KMS-11 (cell line): ENCODE results near the gene VASP.

Source experiments
- H2AFZ ChIP-seq: fragments of 200-600 bp; sonication (generic); 2 replicates; pipeline ENCODE4 v1.6.1; 2016; ENCODE audit warnings: antibody characterized with exemption, mixed run types, low read depth
- H3K27ac ChIP-seq: fragments of 200-600 bp; sonication (generic); 2 replicates; pipeline ENCODE4 v1.6.1; 2016; ENCODE audit warnings: mild to moderate bottlenecking, mixed run types
- H3K27me3 ChIP-seq: fragments of 200-600 bp; sonication (generic); 2 replicates; pipeline ENCODE4 v1.6.1; 2017; ENCODE audit warnings: mild to moderate bottlenecking, low read depth, mixed run types, moderate library complexity; ENCODE audit not compliant: insufficient read depth
- H3K36me3 ChIP-seq: fragments of 200-600 bp; sonication (generic); 2 replicates; pipeline ENCODE4 v1.6.1; 2017; ENCODE audit warnings: mild to moderate bottlenecking, mixed run types; ENCODE audit not compliant: insufficient read depth
- H3K4me1 ChIP-seq: fragments of 200-600 bp; sonication (generic); 2 replicates; pipeline ENCODE4 v1.6.1; 2016; ENCODE audit warnings: mild to moderate bottlenecking, low read depth, mixed run types; ENCODE audit not compliant: poor library complexity, severe bottlenecking
- H3K4me2 ChIP-seq: fragments of 200-600 bp; sonication (generic); 2 replicates; pipeline ENCODE4 v1.7.0; 2016; ENCODE audit warnings: mild to moderate bottlenecking, mixed run types
- H3K4me3 ChIP-seq: fragments of 200-600 bp; sonication (generic); IDR thresholded peaks from 2 replicates; pipeline ENCODE4 v1.6.1; 2017; ENCODE audit warnings: low read depth, low read length, mixed read lengths; ENCODE audit not compliant: insufficient read depth
- H3K79me2 ChIP-seq: fragments of 200-600 bp; sonication (generic); 2 replicates; pipeline ENCODE4 v1.6.1; 2016; ENCODE audit warnings: low read depth, mixed run types; ENCODE audit not compliant: insufficient read depth
- H3K9ac ChIP-seq: fragments of 200-600 bp; sonication (generic); 2 replicates; pipeline ENCODE4 v1.6.1; 2016; ENCODE audit warnings: mild to moderate bottlenecking, mixed run types
- H4K20me1 ChIP-seq: fragments of 200-600 bp; sonication (generic); 2 replicates; pipeline ENCODE4 v1.6.1; 2016; ENCODE audit warnings: mild to moderate bottlenecking, mixed run types; ENCODE audit not compliant: insufficient read depth
- TF ChIP-seq, protein P1 (sequence below): fragments of 200-600 bp; sonication (generic); conservative IDR thresholded peaks from 2 replicates; pipeline ENCODE4 v1.6.1; 2017; ENCODE audit warnings: low read depth, mild to moderate bottlenecking, antibody characterized with exemption, low read length, moderate library complexity, mixed read lengths

Gene VASP

DNA sequence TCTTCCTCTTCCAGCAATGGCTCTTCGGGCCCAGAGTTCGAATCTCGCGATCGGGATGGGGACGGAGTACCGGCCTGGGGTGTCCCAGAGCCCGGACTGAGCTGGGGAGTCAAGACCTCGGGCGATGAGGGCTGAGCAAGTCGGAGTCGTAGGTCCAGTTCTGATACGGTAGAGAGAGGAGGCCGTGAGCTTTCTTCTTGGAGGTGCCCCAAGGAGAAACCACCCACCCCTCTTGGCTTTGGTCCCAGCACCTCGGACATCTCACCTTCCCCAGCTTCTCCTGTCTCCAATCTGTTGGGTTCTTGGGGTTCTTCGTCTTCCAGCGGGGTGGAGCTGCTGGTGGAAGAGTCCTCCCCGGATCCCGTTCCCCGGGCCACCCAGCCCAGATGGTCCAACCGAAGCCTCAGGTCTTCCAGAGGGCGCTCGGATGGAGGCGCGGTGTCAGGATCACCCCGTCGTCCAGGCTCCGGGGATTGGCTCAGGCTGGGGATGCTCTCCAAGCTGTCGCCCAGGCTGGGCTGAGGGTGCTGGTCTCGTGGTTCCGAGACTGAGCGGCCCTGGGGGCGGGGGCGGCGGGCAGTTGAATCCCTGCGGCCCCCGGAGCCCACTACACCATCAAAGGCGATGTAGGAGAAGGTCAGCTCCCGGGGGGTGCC is 12.9 kb upstream of the VASP start:
- Histone ChIP-seq H4K20me1 (no peaks in the 10 kb centered on the region), H3K27ac (no peak overlapping the region), H3K79me2 (no peaks in the 10 kb centered on the region), H2AFZ (no peak overlapping the region), H3K36me3 (no peaks in the 10 kb centered on the region), H3K27me3 (peaks cover 67% of the 10 kb centered on the region), H3K4me1 (peaks cover 26% of the 10 kb centered on the region), H3K9ac (no peak overlapping the region), H3K4me2 (no peak overlapping the region), H3K4me3 (no peak overlapping the region)
- TF ChIP-seq, protein P1, sequence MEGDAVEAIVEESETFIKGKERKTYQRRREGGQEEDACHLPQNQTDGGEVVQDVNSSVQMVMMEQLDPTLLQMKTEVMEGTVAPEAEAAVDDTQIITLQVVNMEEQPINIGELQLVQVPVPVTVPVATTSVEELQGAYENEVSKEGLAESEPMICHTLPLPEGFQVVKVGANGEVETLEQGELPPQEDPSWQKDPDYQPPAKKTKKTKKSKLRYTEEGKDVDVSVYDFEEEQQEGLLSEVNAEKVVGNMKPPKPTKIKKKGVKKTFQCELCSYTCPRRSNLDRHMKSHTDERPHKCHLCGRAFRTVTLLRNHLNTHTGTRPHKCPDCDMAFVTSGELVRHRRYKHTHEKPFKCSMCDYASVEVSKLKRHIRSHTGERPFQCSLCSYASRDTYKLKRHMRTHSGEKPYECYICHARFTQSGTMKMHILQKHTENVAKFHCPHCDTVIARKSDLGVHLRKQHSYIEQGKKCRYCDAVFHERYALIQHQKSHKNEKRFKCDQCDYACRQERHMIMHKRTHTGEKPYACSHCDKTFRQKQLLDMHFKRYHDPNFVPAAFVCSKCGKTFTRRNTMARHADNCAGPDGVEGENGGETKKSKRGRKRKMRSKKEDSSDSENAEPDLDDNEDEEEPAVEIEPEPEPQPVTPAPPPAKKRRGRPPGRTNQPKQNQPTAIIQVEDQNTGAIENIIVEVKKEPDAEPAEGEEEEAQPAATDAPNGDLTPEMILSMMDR, result no peak

DNA sequence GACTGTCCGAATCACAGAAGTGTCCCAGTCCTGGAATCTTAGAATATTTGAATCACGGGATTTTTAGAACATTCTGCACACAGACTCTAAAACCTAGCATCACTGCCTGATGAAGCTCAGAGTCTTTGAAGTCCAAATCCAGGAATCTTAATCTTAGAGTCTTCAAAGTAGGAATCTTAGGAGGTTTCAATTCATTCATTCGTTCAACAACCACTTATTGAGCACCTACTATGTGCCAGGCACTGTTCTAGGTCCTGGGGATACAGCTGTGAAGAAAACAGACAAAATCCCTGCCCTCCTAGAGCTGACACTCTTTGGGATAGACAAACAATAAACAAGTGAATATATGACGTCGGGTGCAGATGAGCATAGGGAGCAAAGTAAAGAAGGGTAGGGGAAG is 12.1 kb upstream of the VASP start:
- no peak overlapping the region for H3K4me3 ChIP-seq
- no peak overlapping the region for H3K27ac ChIP-seq
- H3K79me2 ChIP-seq, result no peaks in the 10 kb centered on the region
- H3K9ac ChIP-seq, result no peak overlapping the region
- no peak overlapping the region for H2AFZ ChIP-seq
- H3K4me1 ChIP-seq, result peaks cover 30% of the 10 kb centered on the region
- H3K4me2 ChIP-seq, result no peak overlapping the region
- H3K27me3 ChIP-seq, result peaks cover 59% of the 10 kb centered on the region
- TF ChIP-seq, protein P1, result no peak
- no peaks in the 10 kb centered on the region for H4K20me1 ChIP-seq
- no peaks in the 10 kb centered on the region for H3K36me3 ChIP-seq

DNA sequence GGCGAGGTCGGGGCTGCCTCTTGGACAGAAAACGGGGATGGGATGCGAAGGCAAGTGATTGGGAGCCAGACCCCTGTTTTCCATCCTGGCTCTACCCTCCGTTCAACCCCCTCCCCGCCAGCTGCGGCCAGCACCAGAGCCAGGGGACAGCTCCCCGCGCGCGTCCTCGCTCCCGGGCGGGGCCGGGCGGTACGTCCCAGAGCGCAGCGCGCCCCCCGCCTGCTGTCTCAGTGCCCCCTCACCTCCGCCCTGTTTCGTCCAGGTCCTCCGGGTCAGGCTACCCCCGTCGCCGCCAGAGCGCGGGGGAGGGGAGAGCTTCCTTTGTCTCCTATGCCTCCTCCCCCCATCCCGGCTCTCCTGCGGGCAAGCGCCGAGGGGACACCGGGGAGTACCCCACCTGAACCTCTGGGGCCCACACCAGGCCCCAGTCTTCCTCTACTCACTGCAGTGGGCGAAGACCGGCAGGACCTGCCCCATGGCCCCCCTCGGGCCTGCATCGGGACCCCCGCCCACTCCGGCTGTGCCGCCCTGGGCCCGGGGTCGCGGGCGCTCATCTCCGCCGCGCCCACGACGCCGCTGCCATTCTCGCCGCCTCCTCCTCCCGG is 10.8 kb upstream of the VASP start:
- Histone ChIP-seq H4K20me1 (no peaks in the 10 kb centered on the region), H3K9ac (no peak overlapping the region), H3K27me3 (peaks cover 48% of the 10 kb centered on the region), H3K4me1 (peaks cover 30% of the 10 kb centered on the region), H3K79me2 (no peaks in the 10 kb centered on the region), H3K36me3 (no peaks in the 10 kb centered on the region), H3K4me3 (no peak overlapping the region), H3K4me2 (peak overlapping the region; percentile 100), H2AFZ (peak overlapping the region; percentile 73), H3K27ac (no peak overlapping the region)
- TF ChIP-seq, protein P1, result no peak

DNA sequence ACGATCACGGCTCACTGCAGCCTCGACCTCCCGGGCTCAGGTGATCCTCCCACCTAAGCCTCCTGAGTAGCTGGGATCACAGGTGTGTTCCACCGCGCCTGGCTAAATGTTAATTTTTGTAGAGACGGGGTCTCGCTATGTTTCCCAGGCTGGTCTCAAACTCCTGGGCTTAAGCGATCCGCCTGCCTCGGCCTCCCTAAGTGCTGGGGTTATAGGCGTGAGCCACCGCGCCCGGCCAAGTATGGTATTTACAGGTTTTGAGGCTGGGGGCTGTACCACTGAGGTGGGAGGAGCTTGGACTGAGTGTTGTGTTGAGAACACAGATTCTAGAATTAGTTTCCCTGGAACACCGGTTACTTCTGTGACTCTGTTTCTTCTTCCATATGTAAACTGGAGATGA is 9.5 kb upstream of the VASP start:
- peaks cover 23% of the 10 kb centered on the region for H3K4me1 ChIP-seq
- TF ChIP-seq, protein P1, result no peak
- H3K27ac ChIP-seq, result no peak overlapping the region
- no peak overlapping the region for H2AFZ ChIP-seq
- no peak overlapping the region for H3K9ac ChIP-seq
- H3K36me3 ChIP-seq, result no peaks in the 10 kb centered on the region
- H4K20me1 ChIP-seq, result no peaks in the 10 kb centered on the region
- H3K79me2 ChIP-seq, result no peaks in the 10 kb centered on the region
- peaks cover 38% of the 10 kb centered on the region for H3K27me3 ChIP-seq
- H3K4me3 ChIP-seq, result no peak overlapping the region
- no peak overlapping the region for H3K4me2 ChIP-seq
